Keratinocyte (primary cell): ENCODE results near the gene GRK4. TPM values are rescaled to one million over a fixed set of nuclear protein-coding genes. Genes with fewer than 3 reads are reported as not detected.
"Not testable (repeated sequence)": the region's sequence is repeated elsewhere in the genome, so short reads cannot be mapped to it uniquely, and the experiment has no call there.

Experiments
- DNase-seq: peaks from one replicate; pipeline ENCODE4 v3.0.0-alpha.2; 2011; ENCODE audit warnings: low read depth, missing footprints, low spot score
- FAIRE-seq: peaks from 2 replicates; lab custom pipeline; 2011; peaks lifted over from hg19 to GRCh38; lab: Jason Lieb, UNC
- H2AFZ ChIP-seq: 2 replicates; pipeline ENCODE4 v1.6.0; 2012; ENCODE audit warnings: low read length, control low read depth, inconsistent platforms; ENCODE audit not compliant: control insufficient read depth
- H3K27ac ChIP-seq: 2 replicates; pipeline ENCODE4 v1.5.1; 2011; ENCODE audit warnings: low read length; ENCODE audit not compliant: control insufficient read depth, insufficient read depth
- H3K27me3 ChIP-seq: 3 replicates; pipeline ENCODE4 v1.6.0; 2011; ENCODE audit warnings: low read length; ENCODE audit not compliant: control insufficient read depth, insufficient read depth; ENCODE audit errors: extremely low read depth
- H3K36me3 ChIP-seq, 2 experiments: 2 replicates in 1 of 2; 3 replicates in 1 of 2; pipeline ENCODE4 v1.5.1; 2011; ENCODE audit warnings: low read length in 2 of 2, mild to moderate bottlenecking in 1 of 2; ENCODE audit not compliant: control insufficient read depth in 2 of 2, insufficient read depth in 2 of 2; ENCODE audit errors: extremely low read depth in 1 of 2
- H3K4me1 ChIP-seq: 3 replicates; pipeline ENCODE4 v1.5.1; 2011; ENCODE audit warnings: low read length; ENCODE audit not compliant: control insufficient read depth, insufficient read depth; ENCODE audit errors: extremely low read depth
- H3K4me2 ChIP-seq: 3 replicates; pipeline ENCODE4 v1.6.0; 2011; ENCODE audit warnings: low read depth, low read length; ENCODE audit not compliant: control insufficient read depth, insufficient read depth; ENCODE audit errors: extremely low read depth
- H3K4me3 ChIP-seq, 3 experiments: fragments of 200-600 bp in 1 of 3; sonication (generic) in 1 of 3; 2 replicates in 2 of 3; 3 replicates in 1 of 3; pipeline ENCODE4 v1.5.1; 2011 to 2016; ENCODE audit warnings: low read length in 3 of 3, mild to moderate bottlenecking in 3 of 3, control low read depth in 2 of 3, inconsistent platforms in 1 of 3, low read depth in 1 of 3, mixed read lengths in 1 of 3, mixed run types in 1 of 3, moderate library complexity in 1 of 3; ENCODE audit not compliant: control insufficient read depth in 2 of 3, insufficient read depth in 2 of 3; ENCODE audit errors: extremely low read depth in 1 of 3
- H3K79me2 ChIP-seq: 2 replicates; pipeline ENCODE4 v1.6.0; 2012; ENCODE audit warnings: low read length; ENCODE audit not compliant: control insufficient read depth, insufficient read depth
- H3K9ac ChIP-seq: 3 replicates; pipeline ENCODE4 v1.6.0; 2011; ENCODE audit warnings: low read length; ENCODE audit not compliant: control insufficient read depth, insufficient read depth; ENCODE audit errors: extremely low read depth
- H3K9me1 ChIP-seq: 3 replicates; pipeline ENCODE4 v1.6.0; 2011; ENCODE audit warnings: low read length; ENCODE audit not compliant: control insufficient read depth, insufficient read depth; ENCODE audit errors: extremely low read depth
- H3K9me3 ChIP-seq: 2 replicates; pipeline ENCODE4 v1.5.1; 2012; ENCODE audit warnings: low read depth, low read length; ENCODE audit not compliant: control insufficient read depth
- H4K20me1 ChIP-seq: 3 replicates; pipeline ENCODE4 v1.6.0; 2011; ENCODE audit warnings: low read length; ENCODE audit not compliant: control insufficient read depth, insufficient read depth; ENCODE audit errors: extremely low read depth
- EZH2 ChIP-seq: IDR thresholded peaks from one replicate; pipeline ENCODE4 v1.6.1; 2012; ENCODE audit warnings: inconsistent platforms, mild to moderate bottlenecking, low read length, moderate library complexity
- dilution Hi-C: fragments of 300-500 bp; cut with MboI; formaldehyde crosslinking; loops from one replicate; pipeline ENCODE4 v1.7.0; 2020; ENCODE audit warnings: low sequenced_read_pairs; ENCODE audit not compliant: extremely low pct_ligation_motif_present
- polyA plus RNA-seq, 5 experiments: library from polyadenylated mRNA; depleted of rRNA in 3 of 5; stranded (reverse) in 3 of 5; stranded (forward) in 1 of 5; unstranded in 1 of 5; fragments of >200 nt; gene quantifications; 1 replicate in 1 of 5; 2 replicates in 3 of 5; 3 replicates in 1 of 5; pipeline versions ENCODE4 v1.2.1 to v1.2.3, GENCODE V29; 2011 to 2012; ENCODE audit warnings: missing spikeins in 2 of 5, low read depth in 1 of 5, low replicate concordance in 1 of 5
- TF ChIP-seq, protein P1 (sequence below), 3 experiments: IDR thresholded peaks in 1 of 3; conservative IDR thresholded peaks in 1 of 3; optimal IDR thresholded peaks in 1 of 3; 2 replicates in 2 of 3; 3 replicates in 1 of 3; pipeline versions ENCODE3 to v1.5.1; 2011; ENCODE audit warnings: low read length in 3 of 3, mild to moderate bottlenecking in 3 of 3, moderate library complexity in 2 of 3, control low read depth in 1 of 3, inconsistent platforms in 1 of 3; ENCODE audit not compliant: insufficient read depth in 2 of 3; ENCODE audit errors: extremely low read depth in 1 of 3

The GRK4 gene
- polyA plus RNA-seq, 1 donor (not counting 4 experiments of a cell fraction or from before 2014, with no cell fraction given) = 4.3 TPM

DNA sequence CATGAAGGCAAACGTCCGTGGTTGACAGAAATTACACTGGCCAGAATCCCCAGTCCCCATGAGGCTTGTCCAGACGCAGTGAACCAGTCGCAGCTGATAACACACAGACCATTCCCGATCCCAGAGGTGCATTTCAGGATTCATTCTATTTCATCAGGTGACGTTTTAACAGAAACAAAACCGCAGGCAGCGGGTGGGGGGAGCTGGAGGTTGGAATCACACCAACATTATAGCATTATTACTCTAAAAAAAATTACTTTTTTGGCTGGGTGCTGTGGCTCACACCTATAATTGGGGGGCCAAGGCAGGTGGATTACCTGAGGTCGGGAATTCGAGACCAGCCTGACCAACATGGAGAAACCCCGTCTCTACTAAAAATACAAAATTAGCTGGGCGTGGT lies 25.4 kb upstream of the GRK4 start:
- Histone ChIP-seq H3K4me1 (peaks cover 32% of the 10 kb centered on the region), H4K20me1 (peaks cover 23% of the 10 kb centered on the region), H3K36me3 (peaks cover 23 to 57% of the 10 kb centered on the region in 2 experiments), H3K27me3 (no peaks in the 10 kb centered on the region), H3K4me2 (peak overlapping the region; percentile 87), H3K27ac (peak overlapping the region; percentile 98), H2AFZ (no peak overlapping the region), H3K9me3 (no peaks in the 10 kb centered on the region), H3K9me1 (no peaks in the 10 kb centered on the region), H3K9ac (peak overlapping the region; percentile 100), H3K4me3 (peak overlapping the region in 2 of 3 experiments; percentile 54 to 91), H3K79me2 (peaks cover 28% of the 10 kb centered on the region)
- DNase-seq = no peak
- no peak for FAIRE-seq
- dilution Hi-C loops = no loop called here
- TF ChIP-seq, protein P1, sequence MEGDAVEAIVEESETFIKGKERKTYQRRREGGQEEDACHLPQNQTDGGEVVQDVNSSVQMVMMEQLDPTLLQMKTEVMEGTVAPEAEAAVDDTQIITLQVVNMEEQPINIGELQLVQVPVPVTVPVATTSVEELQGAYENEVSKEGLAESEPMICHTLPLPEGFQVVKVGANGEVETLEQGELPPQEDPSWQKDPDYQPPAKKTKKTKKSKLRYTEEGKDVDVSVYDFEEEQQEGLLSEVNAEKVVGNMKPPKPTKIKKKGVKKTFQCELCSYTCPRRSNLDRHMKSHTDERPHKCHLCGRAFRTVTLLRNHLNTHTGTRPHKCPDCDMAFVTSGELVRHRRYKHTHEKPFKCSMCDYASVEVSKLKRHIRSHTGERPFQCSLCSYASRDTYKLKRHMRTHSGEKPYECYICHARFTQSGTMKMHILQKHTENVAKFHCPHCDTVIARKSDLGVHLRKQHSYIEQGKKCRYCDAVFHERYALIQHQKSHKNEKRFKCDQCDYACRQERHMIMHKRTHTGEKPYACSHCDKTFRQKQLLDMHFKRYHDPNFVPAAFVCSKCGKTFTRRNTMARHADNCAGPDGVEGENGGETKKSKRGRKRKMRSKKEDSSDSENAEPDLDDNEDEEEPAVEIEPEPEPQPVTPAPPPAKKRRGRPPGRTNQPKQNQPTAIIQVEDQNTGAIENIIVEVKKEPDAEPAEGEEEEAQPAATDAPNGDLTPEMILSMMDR (optimal IDR thresholded peaks at IDR 0.05 in 1 of 3, IDR thresholded peaks at IDR 0.05 in 1 of 3, conservative IDR thresholded peaks at IDR 0.05 in 1 of 3; ENCODE audit: extremely low read depth in 1 of 3, insufficient read depth in 2 of 3, low read length in 3 of 3) = no peak
- no peak for TF ChIP-seq EZH2

DNA sequence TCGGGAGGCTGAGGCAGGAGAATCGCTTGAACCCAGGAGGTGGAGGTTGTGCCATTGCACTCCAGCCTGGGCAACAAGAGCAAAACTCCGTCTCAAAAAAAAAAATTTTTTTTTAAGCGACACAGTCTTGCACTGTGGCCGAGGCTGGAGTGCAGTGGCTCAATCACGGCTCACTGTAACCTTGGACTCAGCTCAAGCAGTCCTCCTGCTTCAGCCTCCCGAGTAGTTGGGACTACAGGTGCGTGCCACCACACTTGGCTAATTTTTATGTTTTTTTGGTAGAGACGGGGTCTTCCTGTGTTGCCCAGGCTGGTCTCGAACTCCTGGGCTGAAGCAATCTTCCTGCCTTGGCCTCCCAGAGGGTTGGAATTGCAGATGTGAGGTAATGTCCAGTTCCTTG lies 25.0 kb upstream of the GRK4 start:
- H3K9me3 ChIP-seq, H3K9me1 ChIP-seq, H2AFZ ChIP-seq, FAIRE-seq, H3K4me2 ChIP-seq, H3K4me3 ChIP-seq, H3K9ac ChIP-seq, H3K27ac ChIP-seq, H3K27me3 ChIP-seq, dilution Hi-C loops, DNase-seq: not testable (repeated sequence)
- H4K20me1 ChIP-seq = peaks cover 23% of the 10 kb centered on the region
- H3K79me2 ChIP-seq = peaks cover 23% of the 10 kb centered on the region
- H3K4me1 ChIP-seq = peaks cover 27% of the 10 kb centered on the region
- H3K36me3 ChIP-seq = peaks cover 25 to 55% of the 10 kb centered on the region in 2 experiments

DNA sequence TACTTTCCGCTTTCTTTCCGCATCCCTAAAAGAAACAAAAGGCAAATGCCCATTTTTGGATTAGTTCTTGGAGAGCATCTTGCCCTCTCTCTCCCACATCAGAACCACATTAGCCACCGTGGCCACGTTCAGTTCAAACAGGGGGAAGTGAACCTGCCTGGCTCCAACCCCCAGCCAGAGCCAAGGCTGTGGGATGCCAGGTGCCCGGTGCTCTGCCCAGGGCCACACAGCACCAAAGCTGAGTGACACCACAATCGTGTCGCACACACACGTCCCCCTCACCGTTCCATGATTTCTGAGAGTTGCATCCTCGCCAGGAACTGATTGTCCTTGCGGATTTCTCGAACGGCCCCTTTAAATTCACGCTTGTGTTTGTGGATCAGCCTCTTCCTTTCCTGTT lies 24.5 kb upstream of the GRK4 start:
- FAIRE-seq (no peak), DNase-seq (no peak)
- peaks cover 25 to 59% of the 10 kb centered on the region in 2 experiments for H3K36me3 ChIP-seq
- no peaks in the 10 kb centered on the region for H3K9me1 ChIP-seq
- no peak overlapping the region for H2AFZ ChIP-seq
- H3K4me3 ChIP-seq = no peak overlapping the region
- H3K9me3 ChIP-seq = no peaks in the 10 kb centered on the region
- peaks cover 18% of the 10 kb centered on the region for H3K79me2 ChIP-seq
- no peaks in the 10 kb centered on the region for H3K27me3 ChIP-seq
- peaks cover 23% of the 10 kb centered on the region for H4K20me1 ChIP-seq
- dilution Hi-C loops = no loop called here
- peaks cover 26% of the 10 kb centered on the region for H3K4me1 ChIP-seq
- no peak overlapping the region for H3K9ac ChIP-seq
- no peak overlapping the region for H3K27ac ChIP-seq
- TF ChIP-seq, protein P1 (optimal IDR thresholded peaks at IDR 0.05 in 1 of 3, IDR thresholded peaks at IDR 0.05 in 1 of 3, conservative IDR thresholded peaks at IDR 0.05 in 1 of 3; ENCODE audit: extremely low read depth in 1 of 3, insufficient read depth in 2 of 3, low read length in 3 of 3) = no peak
- TF ChIP-seq EZH2 = no peak
- H3K4me2 ChIP-seq = no peak overlapping the region
